Activated B cell treated with CpG ODN at 0.5 μM for 24 hours (primary cell): Measurements from ENCODE around the gene FCF1. TPM values are rescaled to one million over a fixed set of nuclear protein-coding genes. Genes with fewer than 3 reads are reported as not detected.

Experiments
- ATAC-seq: fragments of 200-7000 bp; cut with Tn5 transposase; one replicate; pipeline ENCODE4 v1.10.0; 2021; ENCODE audit warnings: low read depth, mild to moderate bottlenecking, moderate library complexity
- CTCF ChIA-PET: fragments of 350-600 bp; sonication (Branson Sonifier 250); formaldehyde crosslinking; loops from one replicate; lab custom pipeline; 2021; ENCODE audit warnings: antibody characterized with exemption; lab: Charles Lee
- POLR2A ChIA-PET: fragments of 350-600 bp; sonication (Branson Sonifier 250); formaldehyde crosslinking; loops from one replicate; lab custom pipeline; 2021; ENCODE audit warnings: antibody characterized with exemption; lab: Charles Lee
- DNase-seq: peaks from one replicate; pipeline ENCODE4 v3.0.0; 2022
- H3K27ac Mint-ChIP-seq: one replicate; pipeline ENCODE4 v1.8.0; 2020; ENCODE audit warnings: mixed read lengths
- H3K27me3 Mint-ChIP-seq: one replicate; pipeline ENCODE4 v1.8.0; 2021; ENCODE audit warnings: mixed read lengths
- H3K36me3 Mint-ChIP-seq: one replicate; pipeline ENCODE4 v1.8.0; 2021; ENCODE audit warnings: low read depth, mixed read lengths
- H3K4me1 Mint-ChIP-seq: one replicate; pipeline ENCODE4 v1.8.0; 2021; ENCODE audit warnings: mixed read lengths
- H3K4me3 Mint-ChIP-seq: one replicate; pipeline ENCODE4 v1.8.0; 2020; ENCODE audit warnings: mild to moderate bottlenecking, mixed read lengths
- H3K9me3 Mint-ChIP-seq: one replicate; pipeline ENCODE4 v1.8.0; 2020; ENCODE audit warnings: mixed read lengths
- CTCF ChIP-seq: fragments of 200-600 bp; IDR thresholded peaks from one replicate; pipeline ENCODE4 v1.8.0; 2022; ENCODE audit warnings: antibody characterized with exemption, mild to moderate bottlenecking
- intact Hi-C: fragments of 100-400 bp; cut with micrococcal nuclease; formaldehyde crosslinking; loops from one replicate; pipeline ENCODE4 v1.15.1; 2024
- total RNA-seq: library from RNA; stranded (reverse); gene quantifications from 2 replicates; pipeline ENCODE4 v1.2.3, GENCODE V29; 2022

Gene FCF1
- total RNA-seq, 1 donor from 2014 or later = 49.5 TPM

- peaks cover 56% of the 10 kb centered on the region for H3K36me3 Mint-ChIP-seq
- H3K9me3 Mint-ChIP-seq = no peaks in the 10 kb centered on the region
- no peaks in the 10 kb centered on the region for H3K4me1 Mint-ChIP-seq
- DNase-seq (no peak), ATAC-seq (no peak)
- H3K4me3 Mint-ChIP-seq = no peak overlapping the region
- ChIA-PET CTCF (no interaction called here), POLR2A (no interaction called here)
- H3K27me3 Mint-ChIP-seq = no peaks in the 10 kb centered on the region
- TF ChIP-seq CTCF = no peak
- H3K27ac Mint-ChIP-seq = no peak overlapping the region
- intact Hi-C loops = no loop called here
These were observed 24.9 kb downstream of the FCF1 start for GRCh38 chr14:74737753-74738325.

GRCh38 chr14:74739293-74740030 lies 26.5 kb downstream of the FCF1 start:
- Mint-ChIP-seq H3K9me3 (no peaks in the 10 kb centered on the region), H3K36me3 (peaks cover 41% of the 10 kb centered on the region), H3K4me3 (no peak overlapping the region), H3K27me3 (no peaks in the 10 kb centered on the region), H3K4me1 (no peaks in the 10 kb centered on the region), H3K27ac (no peak overlapping the region)
- ATAC-seq (no peak), DNase-seq (no peak)
- TF ChIP-seq CTCF = no peak
- ChIA-PET POLR2A (no interaction called here), CTCF (no interaction called here)
- intact Hi-C loops = no loop called here

- peaks cover 4% of the 10 kb centered on the region for H3K9me3 Mint-ChIP-seq
- intact Hi-C loops = no loop called here
These were observed 34.3 kb downstream of the FCF1 start for GRCh38 chr14:74747237-74747636.

GRCh38 chr14:74754157-74754556 lies 41.2 kb downstream of the FCF1 start:
- CTCF ChIA-PET = no interaction called here

More at GRCh38 chr14:74747237-74747636, 34.3 kb downstream of the FCF1 start:
- ATAC-seq (no peak), DNase-seq (no peak)
- no peak overlapping the region for H3K4me3 Mint-ChIP-seq
- H3K4me1 Mint-ChIP-seq = no peaks in the 10 kb centered on the region
- peaks cover 2% of the 10 kb centered on the region for H3K36me3 Mint-ChIP-seq
- no peak overlapping the region for H3K27ac Mint-ChIP-seq
- TF ChIP-seq CTCF = no peak
- ChIA-PET POLR2A (no interaction called here), CTCF (no interaction called here)
- H3K27me3 Mint-ChIP-seq = no peaks in the 10 kb centered on the region

More at GRCh38 chr14:74754157-74754556, 41.2 kb downstream of the FCF1 start:
- no peak for TF ChIP-seq CTCF
- peaks cover 2% of the 10 kb centered on the region for H3K36me3 Mint-ChIP-seq
- H3K9me3 Mint-ChIP-seq = peaks cover 11% of the 10 kb centered on the region
- POLR2A ChIA-PET = interaction anchor here (1.6 kb wide), 1 partner anchor 9 kb away, joined by 4 read pairs; the partner anchor contains the start of gene YLPM1
- no peaks in the 10 kb centered on the region for H3K4me1 Mint-ChIP-seq
- ATAC-seq (no peak), DNase-seq (no peak)
- intact Hi-C loops = no loop called here
- no peak overlapping the region for H3K4me3 Mint-ChIP-seq
- no peak overlapping the region for H3K27ac Mint-ChIP-seq
- H3K27me3 Mint-ChIP-seq = peaks cover 2% of the 10 kb centered on the region
